GM19023 (cell line): ENCODE results near the gene METTL26.
"Not testable (repeated sequence)": the region's sequence is repeated elsewhere in the genome, so short reads cannot be mapped to it uniquely, and the experiment has no call there.

Experiments
- ATAC-seq: cut with Tn5 transposase; IDR thresholded peaks from one replicate; pipeline ENCODE4 v1.9.1; 2021; ENCODE audit warnings: mild to moderate bottlenecking, moderate library complexity; ENCODE audit not compliant: unreplicated experiment

Gene METTL26

GRCh38 chr16:606656-607307, 29.3 kb downstream of the METTL26 start:
- no peak for ATAC-seq

- no peak for ATAC-seq
These were observed 32.2 kb downstream of the METTL26 start for GRCh38 chr16:603933-604332.

- ATAC-seq = no peak
These were observed 35.3 kb downstream of the METTL26 start for GRCh38 chr16:600781-601180.

GRCh38 chr16:598823-599739, 37.0 kb downstream of the METTL26 start:
- no peak for ATAC-seq

- not testable (repeated sequence) for ATAC-seq
These were observed 38.5 kb downstream of the METTL26 start for GRCh38 chr16:597655-598054.

- no peak for ATAC-seq
These were observed 39.4 kb downstream of the METTL26 start for GRCh38 chr16:596736-597060.

- no peak for ATAC-seq
These were observed 40.0 kb downstream of the METTL26 start for GRCh38 chr16:595942-596735.

- no peak for ATAC-seq
These were observed 41.0 kb downstream of the METTL26 start for GRCh38 chr16:595094-595528.

GRCh38 chr16:593807-594206, 42.3 kb downstream of the METTL26 start:
- ATAC-seq = no peak

- no peak for ATAC-seq
These were observed 42.7 kb downstream of the METTL26 start for GRCh38 chr16:593406-593805.

GRCh38 chr16:592518-593306, 43.4 kb downstream of the METTL26 start:
- no peak for ATAC-seq

- ATAC-seq = no peak
These were observed 44.1 kb downstream of the METTL26 start for GRCh38 chr16:591892-592517.

GRCh38 chr16:591231-591630, 44.9 kb downstream of the METTL26 start:
- no peak for ATAC-seq

GRCh38 chr16:590815-591200, 45.3 kb downstream of the METTL26 start:
- ATAC-seq = no peak

- no peak for ATAC-seq
These were observed 45.8 kb downstream of the METTL26 start for GRCh38 chr16:590188-590814.

GRCh38 chr16:589658-590187, 46.4 kb downstream of the METTL26 start, which contains the start of gene RAB40C:
RAB40C (plus strand) TSS chr16:590066; CDS start chr16:590292, 226 bp downstream.
- ATAC-seq = peak; percentile 79

GRCh38 chr16:588889-589657, 47.0 kb downstream of the METTL26 start:
- ATAC-seq = peak; percentile 76

GRCh38 chr16:588639-588888, 47.5 kb downstream of the METTL26 start:
- ATAC-seq = peak; percentile 2
